ENCODE measurements around the gene HACE1. TPM values are rescaled to one million over a fixed set of nuclear protein-coding genes. Genes with fewer than 3 reads are reported as not detected.
"Not testable (repeated sequence)": the region's sequence is repeated elsewhere in the genome, so short reads cannot be mapped to it uniquely, and the experiment has no call there.

Gene HACE1
- total and polyA plus RNA-seq, 5 donors from 2014 or later = 4.2 to 13.9 (median 5.1) TPM

DNA sequence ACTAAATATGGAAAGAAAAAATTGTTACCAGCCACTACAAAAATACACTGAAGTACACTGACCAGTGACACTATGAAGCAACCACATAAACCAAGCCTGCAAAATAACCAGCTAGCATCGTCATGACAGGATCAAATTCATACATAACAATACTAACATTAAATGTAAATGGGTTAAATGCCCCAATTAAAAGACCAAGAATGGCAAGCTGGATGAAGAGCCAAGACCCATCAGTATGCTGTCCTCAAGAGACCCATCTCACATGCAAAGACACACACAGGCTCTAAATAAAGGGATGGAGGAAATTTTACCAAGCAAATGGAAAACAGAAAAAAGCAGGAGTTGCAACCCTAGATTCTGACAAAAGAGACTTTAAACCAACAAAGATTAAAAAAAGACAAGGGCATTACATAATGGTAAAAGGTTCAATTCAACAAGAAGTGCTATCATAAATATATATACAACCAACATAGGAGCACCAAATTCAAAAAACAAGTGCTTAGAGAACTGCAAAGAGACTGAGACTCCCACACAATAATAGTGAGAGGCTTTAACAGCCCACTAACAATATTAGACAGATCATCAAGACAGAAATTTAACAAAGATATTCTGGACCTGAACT is 104.8 kb downstream of the HACE1 start:
- peaks cover 56% of the 10 kb centered on the region for H3K36me3 Mint-ChIP-seq
- Histone ChIP-seq H3K9me3 (ENCODE audit: control insufficient read depth in 2 of 2, low read length in 2 of 2) (peaks cover 13 to 19% of the 10 kb centered on the region in 2 experiments), H3K36me3 (ENCODE audit: control insufficient read depth, insufficient read depth, low read length) (peaks cover 3% of the 10 kb centered on the region), H3K4me1 (ENCODE audit: control insufficient read depth, insufficient read depth, low read length, poor library complexity, severe bottlenecking) (no peaks in the 10 kb centered on the region), H3K27me3 (ENCODE audit: control insufficient read depth, insufficient read depth, low read length) (no peaks in the 10 kb centered on the region), H3K4me3 (ENCODE audit: low read depth, low read length) (no peak overlapping the region), H3K27ac (ENCODE audit: insufficient read depth, low read length, poor library complexity, severe bottlenecking) (no peak overlapping the region)
- ATAC-seq (ENCODE audit: low read depth in 2 of 2) (no peak), DNase-seq (no peak)
- H3K27ac Mint-ChIP-seq = peak overlapping the region in 1 of 3 donors; percentile 59
- no peak overlapping the region for H3K4me3 Mint-ChIP-seq
- H3K4me1 Mint-ChIP-seq = peaks cover 0 to 3% (median 0%) of the 10 kb centered on the region in 4 donors
- H3K27me3 Mint-ChIP-seq = peaks cover 4% of the 10 kb centered on the region
- H3K9me3 Mint-ChIP-seq = peaks cover 0 to 25% (median 13%) of the 10 kb centered on the region in 7 donors

DNA sequence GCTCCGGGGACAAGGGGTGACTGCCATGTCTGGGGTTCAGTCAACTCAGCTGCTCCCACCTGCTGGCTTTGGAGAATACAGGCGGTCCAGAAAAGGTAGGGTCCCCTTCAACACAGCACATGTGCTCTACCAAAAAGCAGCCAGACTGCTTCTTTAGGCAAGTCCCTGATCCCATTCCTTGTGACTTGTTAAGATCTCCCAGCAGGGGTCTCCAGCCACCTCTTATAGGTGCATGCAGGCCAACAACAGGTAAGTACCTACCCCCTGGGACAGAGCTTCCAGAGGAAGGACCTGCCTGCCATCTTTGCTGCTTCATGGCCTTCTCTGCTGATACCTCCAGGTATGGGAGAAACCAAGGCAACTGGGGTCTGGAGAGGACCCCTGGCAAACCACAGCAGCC is 106.5 kb downstream of the HACE1 start:
- no peak for ATAC-seq (ENCODE audit: low read depth in 2 of 2)
- H3K4me3 ChIP-seq (ENCODE audit: low read depth, low read length) = no peak overlapping the region
- H3K36me3 ChIP-seq (ENCODE audit: control insufficient read depth, insufficient read depth, low read length) = peaks cover 3% of the 10 kb centered on the region
- DNase-seq = no peak
- no peaks in the 10 kb centered on the region for H3K4me1 Mint-ChIP-seq
- H3K27ac ChIP-seq (ENCODE audit: insufficient read depth, low read length, poor library complexity, severe bottlenecking) = no peak overlapping the region
- peaks cover 0 to 25% (median 11%) of the 10 kb centered on the region in 7 donors for H3K9me3 Mint-ChIP-seq
- H3K27me3 ChIP-seq (ENCODE audit: control insufficient read depth, insufficient read depth, low read length) = no peaks in the 10 kb centered on the region
- H3K4me1 ChIP-seq (ENCODE audit: control insufficient read depth, insufficient read depth, low read length, poor library complexity, severe bottlenecking) = no peaks in the 10 kb centered on the region
- H3K9me3 ChIP-seq (ENCODE audit: control insufficient read depth in 2 of 2, low read length in 2 of 2) = peaks cover 13 to 19% of the 10 kb centered on the region in 2 experiments
- peaks cover 46% of the 10 kb centered on the region for H3K36me3 Mint-ChIP-seq
- H3K4me3 Mint-ChIP-seq = no peak overlapping the region
- H3K27ac Mint-ChIP-seq = no peak overlapping the region
- peaks cover 4% of the 10 kb centered on the region for H3K27me3 Mint-ChIP-seq

DNA sequence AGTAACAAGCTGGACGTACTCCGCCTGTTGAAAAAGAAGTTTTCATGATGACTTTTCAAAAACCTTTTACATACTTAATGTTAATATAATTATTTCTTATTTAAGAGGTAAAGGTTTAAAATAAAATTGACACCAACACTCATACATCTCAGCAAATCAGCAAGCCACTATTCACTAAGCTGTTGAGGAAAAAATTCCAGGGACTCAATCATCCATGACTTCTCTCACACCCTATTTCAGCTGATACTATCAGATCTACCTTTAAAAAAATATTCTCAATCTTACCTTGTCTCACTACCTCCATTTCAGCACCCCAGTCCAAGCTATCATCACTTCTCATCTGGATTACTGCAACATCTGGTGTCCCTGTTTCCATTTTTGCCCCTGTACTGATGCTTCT is 109.3 kb downstream of the HACE1 start:
- H3K36me3 Mint-ChIP-seq = peaks cover 31% of the 10 kb centered on the region
- no peak overlapping the region for H3K4me3 Mint-ChIP-seq
- Histone ChIP-seq H3K4me1 (ENCODE audit: control insufficient read depth, insufficient read depth, low read length, poor library complexity, severe bottlenecking) (no peaks in the 10 kb centered on the region), H3K27ac (ENCODE audit: insufficient read depth, low read length, poor library complexity, severe bottlenecking) (no peak overlapping the region), H3K9me3 (ENCODE audit: control insufficient read depth in 2 of 2, low read length in 2 of 2) (peaks cover 9 to 13% of the 10 kb centered on the region in 2 experiments), H3K4me3 (ENCODE audit: low read depth, low read length) (no peak overlapping the region), H3K27me3 (ENCODE audit: control insufficient read depth, insufficient read depth, low read length) (no peaks in the 10 kb centered on the region), H3K36me3 (ENCODE audit: control insufficient read depth, insufficient read depth, low read length) (no peaks in the 10 kb centered on the region)
- no peak for ATAC-seq (ENCODE audit: low read depth in 2 of 2)
- no peak overlapping the region for H3K27ac Mint-ChIP-seq
- no peaks in the 10 kb centered on the region for H3K27me3 Mint-ChIP-seq
- H3K9me3 Mint-ChIP-seq = peaks cover 0 to 18% (median 6%) of the 10 kb centered on the region in 7 donors
- DNase-seq = no peak
- no peaks in the 10 kb centered on the region for H3K4me1 Mint-ChIP-seq

DNA sequence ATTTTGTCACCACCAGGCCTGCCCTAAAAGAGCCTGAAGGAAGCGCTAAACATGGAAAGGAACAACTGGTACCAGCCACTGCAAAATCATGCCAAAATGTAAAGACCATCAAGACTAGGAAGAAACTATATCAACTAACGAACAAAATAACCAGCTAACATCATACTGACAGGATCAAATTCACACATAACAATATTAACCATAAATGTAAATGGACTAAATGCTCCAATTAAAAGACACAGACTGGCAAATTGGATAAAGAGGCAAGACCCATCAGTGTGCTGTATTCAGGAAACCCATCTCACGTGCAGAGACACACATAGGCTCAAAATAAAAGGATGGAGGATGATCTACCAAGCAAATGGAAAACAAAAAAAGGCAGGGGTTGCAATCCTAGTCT is 120.6 kb downstream of the HACE1 start:
- H3K27ac Mint-ChIP-seq; ATAC-seq (ENCODE audit: low read depth in 2 of 2); H3K36me3 Mint-ChIP-seq; H3K27me3 Mint-ChIP-seq; H3K9me3 Mint-ChIP-seq; H3K4me1 ChIP-seq (ENCODE audit: control insufficient read depth, insufficient read depth, low read length, poor library complexity, severe bottlenecking); H3K4me3 Mint-ChIP-seq; H3K27me3 ChIP-seq (ENCODE audit: control insufficient read depth, insufficient read depth, low read length); H3K9me3 ChIP-seq (ENCODE audit: control insufficient read depth in 2 of 2, low read length in 2 of 2); DNase-seq; H3K4me1 Mint-ChIP-seq; H3K36me3 ChIP-seq (ENCODE audit: control insufficient read depth, insufficient read depth, low read length); H3K27ac ChIP-seq (ENCODE audit: insufficient read depth, low read length, poor library complexity, severe bottlenecking); H3K4me3 ChIP-seq (ENCODE audit: low read depth, low read length): not testable (repeated sequence)

DNA sequence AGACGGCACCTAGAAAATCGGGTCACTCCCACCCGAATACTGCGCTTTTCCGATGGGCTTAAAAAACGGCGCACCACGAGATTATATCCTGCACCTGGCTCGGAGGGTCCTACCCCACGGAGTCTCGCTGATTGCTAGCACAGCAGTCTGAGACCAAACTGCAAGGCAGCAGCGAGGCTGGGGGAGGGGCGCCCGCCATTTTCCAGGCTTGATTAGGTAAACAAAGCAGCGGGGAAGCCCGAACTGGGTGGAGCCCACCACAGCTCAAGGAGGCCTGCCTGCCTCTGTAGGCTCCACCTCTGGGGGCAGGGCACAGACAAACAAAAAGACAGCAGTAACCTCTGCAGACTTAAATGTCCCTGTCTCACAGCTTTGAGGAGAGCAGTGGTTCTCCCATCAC is 122.2 kb downstream of the HACE1 start:
- H3K27ac ChIP-seq (ENCODE audit: insufficient read depth, low read length, poor library complexity, severe bottlenecking); H3K27ac Mint-ChIP-seq; H3K36me3 Mint-ChIP-seq; H3K27me3 Mint-ChIP-seq; H3K4me3 Mint-ChIP-seq; DNase-seq; H3K4me1 Mint-ChIP-seq; H3K9me3 Mint-ChIP-seq; ATAC-seq (ENCODE audit: low read depth in 2 of 2); H3K4me1 ChIP-seq (ENCODE audit: control insufficient read depth, insufficient read depth, low read length, poor library complexity, severe bottlenecking); H3K27me3 ChIP-seq (ENCODE audit: control insufficient read depth, insufficient read depth, low read length); H3K4me3 ChIP-seq (ENCODE audit: low read depth, low read length); H3K9me3 ChIP-seq (ENCODE audit: control insufficient read depth in 2 of 2, low read length in 2 of 2); H3K36me3 ChIP-seq (ENCODE audit: control insufficient read depth, insufficient read depth, low read length): not testable (repeated sequence)

GRCh38 chr6:104736545-104736944 is 123.2 kb downstream of the HACE1 start:
- no peak overlapping the region for H3K4me3 ChIP-seq (ENCODE audit: low read depth, low read length)
- H3K9me3 Mint-ChIP-seq = peaks cover 0 to 3% (median 0%) of the 10 kb centered on the region in 7 donors
- no peaks in the 10 kb centered on the region for H3K4me1 Mint-ChIP-seq
- no peak overlapping the region for H3K27ac ChIP-seq (ENCODE audit: insufficient read depth, low read length, poor library complexity, severe bottlenecking)
- no peaks in the 10 kb centered on the region for H3K27me3 Mint-ChIP-seq
- DNase-seq (no peak), ATAC-seq (ENCODE audit: low read depth in 2 of 2) (no peak)
- no peaks in the 10 kb centered on the region for H3K9me3 ChIP-seq (ENCODE audit: control insufficient read depth in 2 of 2, low read length in 2 of 2)
- no peaks in the 10 kb centered on the region for H3K36me3 ChIP-seq (ENCODE audit: control insufficient read depth, insufficient read depth, low read length)
- peaks cover 16% of the 10 kb centered on the region for H3K36me3 Mint-ChIP-seq
- H3K27me3 ChIP-seq (ENCODE audit: control insufficient read depth, insufficient read depth, low read length) = no peaks in the 10 kb centered on the region
- no peaks in the 10 kb centered on the region for H3K4me1 ChIP-seq (ENCODE audit: control insufficient read depth, insufficient read depth, low read length, poor library complexity, severe bottlenecking)
- H3K4me3 Mint-ChIP-seq = no peak overlapping the region
- H3K27ac Mint-ChIP-seq = no peak overlapping the region

DNA sequence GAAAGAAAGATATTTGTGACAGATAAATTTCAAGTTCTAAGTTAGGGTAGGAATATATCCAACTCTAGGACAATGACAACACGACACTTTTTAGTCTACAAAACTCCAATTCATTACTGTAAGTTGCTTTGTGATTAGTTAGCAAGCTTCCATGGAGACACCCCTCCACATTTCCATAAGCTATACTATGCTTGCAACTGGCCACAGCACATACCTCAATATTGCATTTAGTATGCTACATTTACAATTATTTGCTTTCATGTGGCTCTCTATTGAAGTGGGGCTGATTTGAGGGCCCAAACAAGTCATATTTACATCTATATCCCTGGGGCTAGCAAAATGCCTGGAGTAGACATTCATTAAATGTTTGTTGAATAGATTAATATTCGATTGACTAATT is 129.3 kb downstream of the HACE1 start:
- Mint-ChIP-seq H3K27me3 (no peaks in the 10 kb centered on the region), H3K9me3 (peaks cover 0 to 2% (median 0%) of the 10 kb centered on the region in 7 donors), H3K36me3 (peaks cover 12% of the 10 kb centered on the region), H3K4me1 (no peaks in the 10 kb centered on the region), H3K4me3 (no peak overlapping the region), H3K27ac (no peak overlapping the region)
- H3K36me3 ChIP-seq (ENCODE audit: control insufficient read depth, insufficient read depth, low read length) = no peaks in the 10 kb centered on the region
- no peaks in the 10 kb centered on the region for H3K4me1 ChIP-seq (ENCODE audit: control insufficient read depth, insufficient read depth, low read length, poor library complexity, severe bottlenecking)
- H3K9me3 ChIP-seq (ENCODE audit: control insufficient read depth in 2 of 2, low read length in 2 of 2) = no peaks in the 10 kb centered on the region
- H3K4me3 ChIP-seq (ENCODE audit: low read depth, low read length) = no peak overlapping the region
- H3K27me3 ChIP-seq (ENCODE audit: control insufficient read depth, insufficient read depth, low read length) = no peaks in the 10 kb centered on the region
- H3K27ac ChIP-seq (ENCODE audit: insufficient read depth, low read length, poor library complexity, severe bottlenecking) = no peak overlapping the region
- no peak for ATAC-seq (ENCODE audit: low read depth in 2 of 2)
- DNase-seq = no peak

DNA sequence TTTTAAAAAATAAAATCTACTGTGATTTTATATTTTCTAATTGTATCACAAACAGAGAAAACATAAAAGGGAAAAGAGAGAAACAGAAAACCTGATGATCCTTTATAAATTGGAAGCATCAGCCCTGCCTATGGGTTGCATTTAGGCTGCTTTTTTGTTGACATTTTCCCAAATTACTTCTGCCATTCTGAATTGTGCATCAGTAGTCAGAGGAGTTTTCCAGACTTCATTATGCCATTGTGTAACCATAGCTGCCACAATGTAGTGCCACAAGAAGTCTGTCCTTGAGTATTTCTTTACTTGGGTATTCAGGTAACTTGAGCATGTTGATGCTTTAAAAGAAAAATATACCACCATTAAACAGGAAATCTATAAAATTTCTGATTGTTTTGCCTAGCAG is 130.3 kb downstream of the HACE1 start:
- no peak for ATAC-seq (ENCODE audit: low read depth in 2 of 2)

More for the DNA sequence above, 130.3 kb downstream of the HACE1 start:
- Mint-ChIP-seq H3K27me3 (no peaks in the 10 kb centered on the region), H3K4me1 (no peaks in the 10 kb centered on the region), H3K36me3 (peaks cover 10% of the 10 kb centered on the region), H3K4me3 (no peak overlapping the region), H3K27ac (no peak overlapping the region), H3K9me3 (peaks cover 0 to under 1% (median 0%) of the 10 kb centered on the region in 7 donors)
- Histone ChIP-seq H3K4me3 (ENCODE audit: low read depth, low read length) (no peak overlapping the region), H3K4me1 (ENCODE audit: control insufficient read depth, insufficient read depth, low read length, poor library complexity, severe bottlenecking) (no peaks in the 10 kb centered on the region), H3K9me3 (ENCODE audit: control insufficient read depth in 2 of 2, low read length in 2 of 2) (no peaks in the 10 kb centered on the region), H3K27me3 (ENCODE audit: control insufficient read depth, insufficient read depth, low read length) (no peaks in the 10 kb centered on the region), H3K36me3 (ENCODE audit: control insufficient read depth, insufficient read depth, low read length) (no peaks in the 10 kb centered on the region), H3K27ac (ENCODE audit: insufficient read depth, low read length, poor library complexity, severe bottlenecking) (no peak overlapping the region)
- no peak for DNase-seq

Data from CD4-positive, CD25-positive, alpha-beta regulatory T cell (primary cell).